AG10803 (cell line): ENCODE results near the gene GNAZ.

Experiments
- DNase-seq: peaks from one replicate; pipeline ENCODE4 v3.0.0; 2010; ENCODE audit warnings: low read depth
- H3K4me3 ChIP-seq: 2 replicates; pipeline ENCODE4 v1.5.1; 2011; ENCODE audit warnings: mild to moderate bottlenecking, low read length, control low read depth
- TF ChIP-seq, protein P1 (sequence below): conservative IDR thresholded peaks from 2 replicates; pipeline ENCODE4 v1.5.1; 2011; ENCODE audit warnings: mild to moderate bottlenecking, low read length, control low read depth, inconsistent platforms

Gene GNAZ

DNA sequence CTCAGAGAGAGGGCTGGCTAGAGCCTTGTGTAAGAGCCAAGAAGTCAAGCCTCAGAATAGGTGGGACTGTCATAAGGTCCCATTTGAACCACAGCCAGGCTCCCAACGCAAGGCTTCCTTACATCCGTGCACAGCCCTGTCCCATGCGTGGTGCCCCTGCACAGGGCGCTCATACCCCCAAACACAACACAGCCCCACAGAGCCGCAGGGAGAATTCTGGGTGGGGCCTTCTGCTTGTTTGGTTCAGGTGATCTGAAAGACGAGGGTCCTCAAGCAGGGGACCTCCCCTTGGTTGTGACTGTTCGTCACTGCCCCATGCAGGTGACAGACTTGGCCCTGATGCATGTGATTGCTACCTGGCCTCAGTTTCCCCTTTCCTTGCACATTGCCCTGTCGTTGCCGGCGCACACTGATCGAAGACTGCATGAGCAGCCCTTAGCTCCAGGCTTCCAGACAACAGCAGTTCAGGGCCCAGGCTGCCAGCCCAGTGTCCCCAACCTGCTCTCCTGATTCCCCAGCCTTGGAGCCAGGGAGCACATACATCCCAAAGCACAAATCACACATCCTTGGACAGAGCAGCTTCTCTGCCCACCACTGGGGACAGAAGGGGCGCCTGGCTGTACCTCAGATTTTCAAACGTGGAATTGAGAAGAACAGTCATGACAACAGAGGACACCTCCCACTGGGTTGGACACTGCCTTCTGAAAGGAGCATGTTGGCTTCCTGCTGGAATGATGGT lies 22.1 kb downstream of the GNAZ start:
- DNase-seq: no peak
- TF ChIP-seq, protein P1, sequence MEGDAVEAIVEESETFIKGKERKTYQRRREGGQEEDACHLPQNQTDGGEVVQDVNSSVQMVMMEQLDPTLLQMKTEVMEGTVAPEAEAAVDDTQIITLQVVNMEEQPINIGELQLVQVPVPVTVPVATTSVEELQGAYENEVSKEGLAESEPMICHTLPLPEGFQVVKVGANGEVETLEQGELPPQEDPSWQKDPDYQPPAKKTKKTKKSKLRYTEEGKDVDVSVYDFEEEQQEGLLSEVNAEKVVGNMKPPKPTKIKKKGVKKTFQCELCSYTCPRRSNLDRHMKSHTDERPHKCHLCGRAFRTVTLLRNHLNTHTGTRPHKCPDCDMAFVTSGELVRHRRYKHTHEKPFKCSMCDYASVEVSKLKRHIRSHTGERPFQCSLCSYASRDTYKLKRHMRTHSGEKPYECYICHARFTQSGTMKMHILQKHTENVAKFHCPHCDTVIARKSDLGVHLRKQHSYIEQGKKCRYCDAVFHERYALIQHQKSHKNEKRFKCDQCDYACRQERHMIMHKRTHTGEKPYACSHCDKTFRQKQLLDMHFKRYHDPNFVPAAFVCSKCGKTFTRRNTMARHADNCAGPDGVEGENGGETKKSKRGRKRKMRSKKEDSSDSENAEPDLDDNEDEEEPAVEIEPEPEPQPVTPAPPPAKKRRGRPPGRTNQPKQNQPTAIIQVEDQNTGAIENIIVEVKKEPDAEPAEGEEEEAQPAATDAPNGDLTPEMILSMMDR: no peak
- H3K4me3 ChIP-seq: no peak overlapping the region

DNA sequence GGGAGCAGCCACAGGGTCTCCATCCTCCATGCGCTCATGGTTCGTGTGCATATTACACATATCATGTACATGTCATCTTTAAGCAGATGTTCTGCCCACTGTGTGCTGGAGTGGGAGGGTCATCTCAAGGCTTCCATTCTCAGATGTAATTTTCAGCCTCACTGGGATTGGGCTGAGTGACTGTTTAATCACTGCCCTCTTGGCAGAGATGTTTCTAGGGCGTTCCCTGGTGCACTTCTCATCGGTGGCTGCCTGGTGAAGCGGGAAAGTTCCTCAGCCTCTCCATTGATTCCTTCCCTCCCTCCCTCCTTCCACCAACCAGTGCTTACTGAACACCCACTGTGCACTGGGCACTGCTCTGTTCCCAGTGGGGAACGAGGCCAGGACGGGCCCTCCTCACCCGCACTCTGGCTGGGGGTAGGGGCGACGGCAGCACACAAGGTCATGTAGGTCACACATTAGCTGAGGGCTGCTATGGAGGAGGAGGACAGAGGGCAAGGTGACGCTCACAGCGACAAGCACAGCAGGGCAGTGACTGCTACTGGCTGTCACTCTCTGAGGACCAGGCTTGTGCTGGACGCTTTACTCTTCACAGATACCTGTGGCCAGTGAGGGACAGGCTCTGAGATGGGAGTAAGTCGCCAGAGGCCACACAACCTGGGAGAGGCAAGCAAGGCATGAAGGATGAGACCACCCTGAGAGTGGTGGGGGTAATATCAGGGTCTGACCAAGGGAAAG lies 22.9 kb downstream of the GNAZ start:
- DNase-seq: no peak
- TF ChIP-seq, protein P1: no peak
- H3K4me3 ChIP-seq: no peak overlapping the region

DNA sequence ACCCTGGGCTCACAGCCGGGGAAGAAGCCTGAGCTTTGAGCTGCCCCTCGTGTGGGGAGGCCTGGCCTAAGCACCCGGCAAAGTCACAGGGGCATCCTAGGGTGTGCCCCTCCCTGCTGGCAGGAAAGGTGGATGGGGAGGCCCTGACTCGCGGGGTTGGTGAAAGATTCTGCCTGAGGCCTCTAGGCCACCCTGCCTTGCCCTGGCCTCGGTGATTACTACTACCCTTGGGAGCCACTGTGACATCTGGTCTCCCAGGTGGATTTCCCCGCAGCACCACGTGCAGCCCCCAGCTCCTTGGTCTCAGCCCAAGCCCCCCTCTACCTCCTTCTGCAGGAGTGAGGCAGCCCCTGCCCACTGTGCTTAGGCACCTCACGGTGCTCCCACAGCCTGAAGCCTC lies 23.9 kb downstream of the GNAZ start:
- TF ChIP-seq, protein P1: no peak
- DNase-seq: no peak
- H3K4me3 ChIP-seq: no peak overlapping the region

DNA sequence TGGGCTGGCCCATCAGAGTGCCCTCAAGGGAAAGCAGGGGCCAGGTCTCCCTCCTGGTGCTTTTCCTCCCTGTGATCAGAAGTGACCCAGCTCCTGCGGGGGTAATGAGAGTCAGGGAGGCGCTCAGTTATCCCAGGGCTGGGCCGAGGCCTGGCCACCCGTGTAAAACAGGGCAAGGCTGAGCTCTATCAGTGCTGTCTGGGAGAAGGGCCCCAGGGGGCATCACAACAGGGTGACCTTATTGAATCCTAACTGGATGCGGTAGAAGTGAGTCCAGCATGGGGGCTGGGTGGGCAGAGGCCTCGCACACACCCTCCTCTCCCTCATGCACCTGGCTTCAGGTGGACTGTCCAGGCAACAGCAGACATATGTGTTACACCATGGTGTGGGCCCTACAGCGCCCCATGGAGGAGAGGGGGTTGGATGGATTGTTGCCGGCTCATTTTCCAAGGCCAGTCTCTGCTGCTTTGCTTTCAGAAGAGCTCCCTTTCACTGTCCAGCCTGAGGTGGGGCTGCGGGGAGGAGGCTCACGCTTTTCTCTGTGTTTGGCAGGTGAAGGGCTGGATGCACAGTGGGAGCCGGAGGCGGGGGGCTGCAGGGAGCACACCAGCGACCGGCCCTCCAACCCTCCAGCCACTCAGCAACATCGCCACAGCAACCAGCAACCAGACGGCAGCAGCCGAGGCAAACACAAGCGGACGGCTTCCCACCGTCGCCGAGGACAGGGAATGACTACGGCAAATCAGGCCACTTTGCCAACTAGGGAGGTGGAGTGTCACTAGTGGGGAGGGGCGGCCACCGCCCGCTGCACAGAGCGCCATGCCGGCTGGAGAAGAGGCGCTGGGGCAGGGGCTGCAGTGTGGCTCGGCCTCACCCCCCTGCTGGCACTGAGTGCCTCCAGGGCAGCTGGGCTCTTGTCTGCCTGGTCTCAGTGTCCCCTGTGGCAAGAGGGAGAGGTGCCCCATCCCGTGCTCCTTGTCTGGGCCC lies 24.7 kb downstream of the GNAZ start:
- DNase-seq: no peak
- TF ChIP-seq, protein P1: no peak
- no peak overlapping the region for H3K4me3 ChIP-seq

DNA sequence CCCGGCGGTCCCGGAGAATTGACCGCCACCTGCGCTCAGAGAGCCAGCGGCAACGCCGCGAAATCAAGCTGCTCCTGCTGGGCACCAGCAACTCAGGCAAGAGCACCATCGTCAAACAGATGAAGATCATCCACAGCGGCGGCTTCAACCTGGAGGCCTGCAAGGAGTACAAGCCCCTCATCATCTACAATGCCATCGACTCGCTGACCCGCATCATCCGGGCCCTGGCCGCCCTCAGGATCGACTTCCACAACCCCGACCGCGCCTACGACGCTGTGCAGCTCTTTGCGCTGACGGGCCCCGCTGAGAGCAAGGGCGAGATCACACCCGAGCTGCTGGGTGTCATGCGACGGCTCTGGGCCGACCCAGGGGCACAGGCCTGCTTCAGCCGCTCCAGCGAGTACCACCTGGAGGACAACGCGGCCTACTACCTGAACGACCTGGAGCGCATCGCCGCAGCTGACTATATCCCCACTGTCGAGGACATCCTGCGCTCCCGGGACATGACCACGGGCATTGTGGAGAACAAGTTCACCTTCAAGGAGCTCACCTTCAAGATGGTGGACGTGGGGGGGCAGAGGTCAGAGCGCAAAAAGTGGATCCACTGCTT lies 25.5 kb downstream of the GNAZ start:
- TF ChIP-seq, protein P1: no peak
- no peak overlapping the region for H3K4me3 ChIP-seq
- no peak for DNase-seq

DNA sequence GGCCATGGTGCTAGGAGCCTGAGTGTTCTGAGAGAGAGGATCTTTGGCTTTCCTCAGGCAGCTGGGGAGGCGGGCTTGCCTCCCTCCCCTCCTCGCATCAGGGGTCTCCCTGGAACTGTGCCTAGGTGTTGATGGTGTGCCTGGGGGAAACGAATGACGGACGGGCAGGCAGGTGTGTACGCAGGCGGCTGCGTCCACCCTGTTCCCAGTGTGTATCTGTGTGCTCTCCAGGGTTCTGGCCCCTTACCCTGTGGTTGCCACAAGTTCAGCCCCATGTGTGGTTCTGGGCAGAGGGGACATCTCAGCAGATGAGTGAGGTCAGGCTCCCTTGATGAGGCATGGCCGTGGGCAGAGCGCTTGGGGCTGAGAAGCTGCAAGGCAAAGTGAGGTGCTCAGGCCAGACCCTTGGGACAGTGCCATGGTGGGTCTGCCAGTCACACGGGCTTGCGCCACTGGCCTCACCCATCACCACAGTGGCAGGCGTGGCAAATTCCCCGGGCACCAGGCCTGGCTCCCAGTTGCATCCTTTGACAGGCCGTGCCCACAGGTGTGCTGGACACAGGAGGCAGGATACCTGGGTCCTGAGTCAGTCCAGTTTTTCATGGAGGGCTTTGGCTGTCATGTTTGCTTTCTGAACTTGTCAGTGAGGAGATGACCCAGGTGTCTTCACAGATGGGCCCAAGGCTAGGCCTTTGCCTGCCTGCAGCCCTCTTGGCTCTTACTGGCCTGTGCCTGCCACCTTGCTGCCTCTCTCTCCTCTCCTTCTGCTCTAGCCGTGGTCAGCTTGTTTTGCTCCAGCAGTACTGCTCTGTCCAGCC lies 27.3 kb downstream of the GNAZ start:
- TF ChIP-seq, protein P1: no peak
- H3K4me3 ChIP-seq: no peak overlapping the region
- DNase-seq: no peak
